Lower leg skin (tissue), 4 donors: Measurements from ENCODE around the gene CDC6. TPM values are rescaled to one million over a fixed set of nuclear protein-coding genes. Genes with fewer than 3 reads are reported as not detected.

Experiments
- DNase-seq, 2 donors: peaks; one replicate each; pipeline ENCODE4 v3.0.0-alpha.2; 2019; ENCODE audit warnings: low spot score in 2 of 2
- H3K4me3 ChIP-seq: fragments of 200-600 bp; sonication (generic); 2 replicates; pipeline ENCODE4 v1.5.1; 2017; ENCODE audit warnings: mild to moderate bottlenecking, low read depth; ENCODE audit not compliant: poor library complexity, severe bottlenecking
- POLR2A ChIP-seq, 2 donors: fragments of 450-650 bp; IDR thresholded peaks; one replicate each; pipeline ENCODE4 v1.6.1; 2016 to 2017; ENCODE audit warnings: antibody characterized with exemption in 2 of 2, mild to moderate bottlenecking in 1 of 2, moderate library complexity in 1 of 2
- WGBS, 2 donors: methylation state at CpG; one replicate each; pipeline ENCODE4 v1.1.5; 2018; 5-methylcytosine and 5-hydroxymethylcytosine counted together
- intact Hi-C: fragments of 100-400 bp; cut with DNase I; formaldehyde crosslinking; loops from one replicate; pipeline ENCODE4 v1.15.0; 2023; ENCODE audit warnings: low total_unique reads
- total RNA-seq, 4 donors: library from RNA; depleted of rRNA; stranded (reverse); fragments of >200 nt; gene quantifications; one replicate each; pipeline ENCODE4 v1.1.0, GENCODE V29; 2016
- TF ChIP-seq, protein P1 (sequence below), 3 donors: fragments of 450-650 bp; IDR thresholded peaks; one replicate each; pipeline ENCODE4 v1.5.1; 2016; ENCODE audit warnings: antibody characterized with exemption in 3 of 3, mild to moderate bottlenecking in 3 of 3, moderate library complexity in 2 of 3

The CDC6 gene
- total RNA-seq, 4 donors from 2014 or later, result 0.42 to 1.6 (median 1.0) TPM

GRCh38 chr17:40310882-40311391 lies 23.3 kb downstream of the CDC6 start:
- H3K4me3 ChIP-seq, result no peak overlapping the region

GRCh38 chr17:40311575-40311974 lies 23.9 kb downstream of the CDC6 start:
- WGBS, 2 donors, result 14 to 33% methylated on average over 2 of the region's 2 CpGs
- DNase-seq, result peak in 1 of 2 donors; percentile 95
- no peak overlapping the region for H3K4me3 ChIP-seq
- TF ChIP-seq POLR2A (IDR thresholded peaks at IDR 0.05), result no peak
- TF ChIP-seq, protein P1, sequence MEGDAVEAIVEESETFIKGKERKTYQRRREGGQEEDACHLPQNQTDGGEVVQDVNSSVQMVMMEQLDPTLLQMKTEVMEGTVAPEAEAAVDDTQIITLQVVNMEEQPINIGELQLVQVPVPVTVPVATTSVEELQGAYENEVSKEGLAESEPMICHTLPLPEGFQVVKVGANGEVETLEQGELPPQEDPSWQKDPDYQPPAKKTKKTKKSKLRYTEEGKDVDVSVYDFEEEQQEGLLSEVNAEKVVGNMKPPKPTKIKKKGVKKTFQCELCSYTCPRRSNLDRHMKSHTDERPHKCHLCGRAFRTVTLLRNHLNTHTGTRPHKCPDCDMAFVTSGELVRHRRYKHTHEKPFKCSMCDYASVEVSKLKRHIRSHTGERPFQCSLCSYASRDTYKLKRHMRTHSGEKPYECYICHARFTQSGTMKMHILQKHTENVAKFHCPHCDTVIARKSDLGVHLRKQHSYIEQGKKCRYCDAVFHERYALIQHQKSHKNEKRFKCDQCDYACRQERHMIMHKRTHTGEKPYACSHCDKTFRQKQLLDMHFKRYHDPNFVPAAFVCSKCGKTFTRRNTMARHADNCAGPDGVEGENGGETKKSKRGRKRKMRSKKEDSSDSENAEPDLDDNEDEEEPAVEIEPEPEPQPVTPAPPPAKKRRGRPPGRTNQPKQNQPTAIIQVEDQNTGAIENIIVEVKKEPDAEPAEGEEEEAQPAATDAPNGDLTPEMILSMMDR (IDR thresholded peaks at IDR 0.05), result no peak
- intact Hi-C loops, result no loop called here

More at GRCh38 chr17:40310882-40311391, 23.3 kb downstream of the CDC6 start:
- 43 to 56% methylated on average over 7 of the region's 7 CpGs for WGBS, 2 donors
- TF ChIP-seq, protein P1 (IDR thresholded peaks at IDR 0.05), result no peak
- no peak for TF ChIP-seq POLR2A (IDR thresholded peaks at IDR 0.05)
- peak in 1 of 2 donors; percentile 71 for DNase-seq
- intact Hi-C loops, result no loop called here

- intact Hi-C loops, result no loop called here
- DNase-seq, result peak in 1 of 2 donors; percentile 85
- TF ChIP-seq, protein P1 (IDR thresholded peaks at IDR 0.05), result no peak
- TF ChIP-seq POLR2A (IDR thresholded peaks at IDR 0.05), result no peak
- H3K4me3 ChIP-seq, result no peak overlapping the region
- WGBS, 2 donors, result 38 to 43% methylated on average over 4 to 7 of the region's 7 CpGs
These were observed 24.6 kb downstream of the CDC6 start for GRCh38 chr17:40312131-40312731.

DNA sequence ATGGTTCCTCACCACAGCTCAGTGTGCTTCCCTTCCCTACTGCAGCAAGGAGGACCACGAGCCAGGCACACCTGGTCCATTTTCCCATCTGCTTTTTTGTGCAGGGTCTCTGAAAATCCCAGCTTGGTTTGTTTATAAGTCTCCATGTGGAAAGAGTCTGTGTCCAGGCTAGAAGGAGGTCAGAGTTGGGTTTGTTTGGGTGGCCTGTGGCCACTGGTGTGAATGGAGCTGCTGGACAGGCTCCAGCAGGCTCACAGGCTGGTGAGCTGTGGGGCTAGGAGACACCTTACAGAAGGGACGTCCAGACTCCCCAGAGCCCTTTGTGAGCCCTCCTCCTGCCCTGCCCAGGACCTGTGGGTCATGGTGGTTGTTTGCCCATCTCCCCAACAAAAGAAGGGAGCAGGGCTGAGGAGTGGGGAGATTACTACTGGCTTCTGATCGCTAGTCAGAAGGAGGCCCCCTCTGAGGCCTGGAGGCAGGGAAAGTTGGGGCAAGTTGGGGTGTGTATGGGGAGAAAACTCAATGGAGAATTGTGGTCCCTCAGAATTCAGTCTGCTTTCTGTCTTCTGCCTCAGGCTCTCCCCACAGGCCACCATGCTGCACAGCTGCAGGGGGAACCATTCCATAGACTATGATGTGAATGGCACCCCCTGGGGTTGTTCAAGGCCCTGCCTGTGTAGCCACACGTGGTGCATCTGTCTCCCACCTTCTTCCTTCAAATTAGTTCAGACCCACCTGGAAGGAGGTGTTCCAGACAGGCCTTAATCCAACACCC lies 25.4 kb downstream of the CDC6 start:
- WGBS, 2 donors, result 69 to 70% methylated on average over 4 of the region's 4 CpGs
- intact Hi-C loops, result no loop called here
- TF ChIP-seq, protein P1 (IDR thresholded peaks at IDR 0.05), result no peak
- TF ChIP-seq POLR2A (IDR thresholded peaks at IDR 0.05), result no peak
- peak in 1 of 2 donors; percentile 75 for DNase-seq
- no peak overlapping the region for H3K4me3 ChIP-seq

GRCh38 chr17:40313668-40314583 lies 26.2 kb downstream of the CDC6 start:
- DNase-seq, result no peak
- no peak overlapping the region for H3K4me3 ChIP-seq
- WGBS, 2 donors, result 47 to 49% methylated on average over 7 of the region's 7 CpGs
- TF ChIP-seq, protein P1 (IDR thresholded peaks at IDR 0.05), result no peak
- TF ChIP-seq POLR2A (IDR thresholded peaks at IDR 0.05), result no peak
- intact Hi-C loops, result no loop called here
